ENCODE data around the gene PLP2. TPM values are rescaled to one million over a fixed set of nuclear protein-coding genes. Genes with fewer than 3 reads are reported as not detected.
"Not testable (repeated sequence)": the region's sequence is repeated elsewhere in the genome, so short reads cannot be mapped to it uniquely, and the experiment has no call there.

PLP2 gene
- polyA plus RNA-seq, 1 donor (not counting 4 experiments of a cell fraction or from before 2014, with no cell fraction given) = 358 TPM

GRCh38 chrX:49147936-49148335 is 23.8 kb upstream of the PLP2 start:
- no peaks in the 10 kb centered on the region for H3K79me2 ChIP-seq (ENCODE audit: control insufficient read depth, insufficient read depth, low read length)
- H2AFZ ChIP-seq (ENCODE audit: control insufficient read depth, low read length) = no peak overlapping the region
- no peaks in the 10 kb centered on the region for H3K4me1 ChIP-seq (ENCODE audit: control insufficient read depth, extremely low read depth, insufficient read depth, low read length)
- no peaks in the 10 kb centered on the region for H3K27me3 ChIP-seq (ENCODE audit: control insufficient read depth, extremely low read depth, insufficient read depth, low read length)
- no peaks in the 10 kb centered on the region for H3K9me1 ChIP-seq (ENCODE audit: control insufficient read depth, extremely low read depth, insufficient read depth, low read length)
- DNase-seq (ENCODE audit: low read depth, low spot score) = no peak
- no peak for FAIRE-seq
- no peaks in the 10 kb centered on the region for H4K20me1 ChIP-seq (ENCODE audit: control insufficient read depth, extremely low read depth, insufficient read depth, low read length)
- no peaks in the 10 kb centered on the region for H3K36me3 ChIP-seq (ENCODE audit: control insufficient read depth in 2 of 2, extremely low read depth in 1 of 2, insufficient read depth in 2 of 2, low read length in 2 of 2)
- H3K27ac ChIP-seq (ENCODE audit: control insufficient read depth, insufficient read depth, low read length) = no peak overlapping the region
- no peak overlapping the region for H3K9ac ChIP-seq (ENCODE audit: control insufficient read depth, extremely low read depth, insufficient read depth, low read length)
- dilution Hi-C loops (cut with MboI; ENCODE audit: extremely low pct_ligation_motif_present, low sequenced_read_pairs) = no loop called here
- no peak overlapping the region for H3K4me2 ChIP-seq (ENCODE audit: control insufficient read depth, extremely low read depth, insufficient read depth, low read depth, low read length)
- no peak for TF ChIP-seq EZH2 (IDR thresholded peaks at IDR 0.05; ENCODE audit: low read length)
- no peaks in the 10 kb centered on the region for H3K9me3 ChIP-seq (ENCODE audit: control insufficient read depth, low read depth, low read length)
- H3K4me3 ChIP-seq (ENCODE audit: control insufficient read depth in 2 of 3, extremely low read depth in 1 of 3, insufficient read depth in 2 of 3, low read depth in 1 of 3, low read length in 3 of 3) = no peak overlapping the region

GRCh38 chrX:49148390-49149100 is 23.2 kb upstream of the PLP2 start:
- H3K9me3 ChIP-seq (ENCODE audit: control insufficient read depth, low read depth, low read length); H4K20me1 ChIP-seq (ENCODE audit: control insufficient read depth, extremely low read depth, insufficient read depth, low read length); H3K79me2 ChIP-seq (ENCODE audit: control insufficient read depth, insufficient read depth, low read length); FAIRE-seq; H3K27me3 ChIP-seq (ENCODE audit: control insufficient read depth, extremely low read depth, insufficient read depth, low read length); dilution Hi-C loops (cut with MboI; ENCODE audit: extremely low pct_ligation_motif_present, low sequenced_read_pairs); H3K27ac ChIP-seq (ENCODE audit: control insufficient read depth, insufficient read depth, low read length); H3K9ac ChIP-seq (ENCODE audit: control insufficient read depth, extremely low read depth, insufficient read depth, low read length); H3K4me1 ChIP-seq (ENCODE audit: control insufficient read depth, extremely low read depth, insufficient read depth, low read length); H3K4me3 ChIP-seq (ENCODE audit: control insufficient read depth in 2 of 3, extremely low read depth in 1 of 3, insufficient read depth in 2 of 3, low read depth in 1 of 3, low read length in 3 of 3); H3K4me2 ChIP-seq (ENCODE audit: control insufficient read depth, extremely low read depth, insufficient read depth, low read depth, low read length); H2AFZ ChIP-seq (ENCODE audit: control insufficient read depth, low read length); DNase-seq (ENCODE audit: low read depth, low spot score); H3K36me3 ChIP-seq (ENCODE audit: control insufficient read depth in 2 of 2, extremely low read depth in 1 of 2, insufficient read depth in 2 of 2, low read length in 2 of 2); H3K9me1 ChIP-seq (ENCODE audit: control insufficient read depth, extremely low read depth, insufficient read depth, low read length): not testable (repeated sequence)

GRCh38 chrX:49149291-49149690 is 22.4 kb upstream of the PLP2 start:
- H3K9me3 ChIP-seq (ENCODE audit: control insufficient read depth, low read depth, low read length); H3K27me3 ChIP-seq (ENCODE audit: control insufficient read depth, extremely low read depth, insufficient read depth, low read length); H3K9ac ChIP-seq (ENCODE audit: control insufficient read depth, extremely low read depth, insufficient read depth, low read length); H3K4me3 ChIP-seq (ENCODE audit: control insufficient read depth in 2 of 3, extremely low read depth in 1 of 3, insufficient read depth in 2 of 3, low read depth in 1 of 3, low read length in 3 of 3); H2AFZ ChIP-seq (ENCODE audit: control insufficient read depth, low read length); H3K79me2 ChIP-seq (ENCODE audit: control insufficient read depth, insufficient read depth, low read length); DNase-seq (ENCODE audit: low read depth, low spot score); dilution Hi-C loops (cut with MboI; ENCODE audit: extremely low pct_ligation_motif_present, low sequenced_read_pairs); H3K4me2 ChIP-seq (ENCODE audit: control insufficient read depth, extremely low read depth, insufficient read depth, low read depth, low read length); H3K9me1 ChIP-seq (ENCODE audit: control insufficient read depth, extremely low read depth, insufficient read depth, low read length); FAIRE-seq; H4K20me1 ChIP-seq (ENCODE audit: control insufficient read depth, extremely low read depth, insufficient read depth, low read length); H3K27ac ChIP-seq (ENCODE audit: control insufficient read depth, insufficient read depth, low read length); H3K36me3 ChIP-seq (ENCODE audit: control insufficient read depth in 2 of 2, extremely low read depth in 1 of 2, insufficient read depth in 2 of 2, low read length in 2 of 2); H3K4me1 ChIP-seq (ENCODE audit: control insufficient read depth, extremely low read depth, insufficient read depth, low read length): not testable (repeated sequence)

Data from keratinocyte (primary cell).